ENCODE results near the gene CUL3.

CUL3 gene

GRCh38 chr2:224426656-224427055 lies 158.5 kb downstream of the CUL3 start:
- H3K9ac ChIP-seq (ENCODE audit: low read length) = no peak overlapping the region
- no peak overlapping the region for H3K4me3 ChIP-seq (ENCODE audit: low read length)
- no peaks in the 10 kb centered on the region for H3K79me2 ChIP-seq (ENCODE audit: low read length)
- TF ChIP-seq CTCF (IDR thresholded peaks at IDR 0.05; ENCODE audit: low read depth, low read length) = no peak
- no peak for TF ChIP-seq EZH2phosphoT487 (IDR thresholded peaks at IDR 0.05; ENCODE audit: low read depth)
- H3K27ac ChIP-seq (ENCODE audit: low read length) = no peak overlapping the region
- H2AFZ ChIP-seq (ENCODE audit: low read depth, low read length) = no peak overlapping the region
- no peaks in the 10 kb centered on the region for H3K36me3 ChIP-seq (replicated peaks; ENCODE audit: low read depth, low read length)
- no peaks in the 10 kb centered on the region for H3K4me1 ChIP-seq (ENCODE audit: low read length)
- H3K27me3 ChIP-seq (ENCODE audit: low read depth, low read length) = no peaks in the 10 kb centered on the region
- no peaks in the 10 kb centered on the region for H3K9me3 ChIP-seq (ENCODE audit: insufficient read depth, low read length)
- H3K4me2 ChIP-seq (ENCODE audit: low read length) = no peak overlapping the region
- H4K20me1 ChIP-seq (ENCODE audit: insufficient read depth, low read length) = no peaks in the 10 kb centered on the region

- Histone ChIP-seq H3K79me2 (ENCODE audit: low read length) (no peaks in the 10 kb centered on the region), H3K4me2 (ENCODE audit: low read length) (no peak overlapping the region), H3K9me3 (ENCODE audit: insufficient read depth, low read length) (no peaks in the 10 kb centered on the region), H4K20me1 (ENCODE audit: insufficient read depth, low read length) (no peaks in the 10 kb centered on the region), H3K27me3 (ENCODE audit: low read depth, low read length) (no peaks in the 10 kb centered on the region), H3K9ac (ENCODE audit: low read length) (no peak overlapping the region), H2AFZ (ENCODE audit: low read depth, low read length) (no peak overlapping the region), H3K4me3 (ENCODE audit: low read length) (no peak overlapping the region), H3K27ac (ENCODE audit: low read length) (no peak overlapping the region), H3K4me1 (ENCODE audit: low read length) (no peaks in the 10 kb centered on the region), H3K36me3 (replicated peaks; ENCODE audit: low read depth, low read length) (no peaks in the 10 kb centered on the region)
- TF ChIP-seq EZH2phosphoT487 (IDR thresholded peaks at IDR 0.05; ENCODE audit: low read depth) (no peak), CTCF (IDR thresholded peaks at IDR 0.05; ENCODE audit: low read depth, low read length) (no peak)
Measured at GRCh38 chr2:224421065-224421464, 164.1 kb downstream of the CUL3 start.
